Stimulated activated CD4-positive, alpha-beta T cell treated with anti-CD3 and anti-CD28 coated beads, TNF-alpha, amount 100 ng/mL, for 48 hours (primary cell): ENCODE data around the gene TSPAN4.

ENCODE experiments used
- DNase-seq, 3 donors: peaks; one replicate each; pipeline ENCODE4 v3.0.0-alpha.2; 2020; ENCODE audit warnings: low read depth in 3 of 3

Gene TSPAN4

DNA sequence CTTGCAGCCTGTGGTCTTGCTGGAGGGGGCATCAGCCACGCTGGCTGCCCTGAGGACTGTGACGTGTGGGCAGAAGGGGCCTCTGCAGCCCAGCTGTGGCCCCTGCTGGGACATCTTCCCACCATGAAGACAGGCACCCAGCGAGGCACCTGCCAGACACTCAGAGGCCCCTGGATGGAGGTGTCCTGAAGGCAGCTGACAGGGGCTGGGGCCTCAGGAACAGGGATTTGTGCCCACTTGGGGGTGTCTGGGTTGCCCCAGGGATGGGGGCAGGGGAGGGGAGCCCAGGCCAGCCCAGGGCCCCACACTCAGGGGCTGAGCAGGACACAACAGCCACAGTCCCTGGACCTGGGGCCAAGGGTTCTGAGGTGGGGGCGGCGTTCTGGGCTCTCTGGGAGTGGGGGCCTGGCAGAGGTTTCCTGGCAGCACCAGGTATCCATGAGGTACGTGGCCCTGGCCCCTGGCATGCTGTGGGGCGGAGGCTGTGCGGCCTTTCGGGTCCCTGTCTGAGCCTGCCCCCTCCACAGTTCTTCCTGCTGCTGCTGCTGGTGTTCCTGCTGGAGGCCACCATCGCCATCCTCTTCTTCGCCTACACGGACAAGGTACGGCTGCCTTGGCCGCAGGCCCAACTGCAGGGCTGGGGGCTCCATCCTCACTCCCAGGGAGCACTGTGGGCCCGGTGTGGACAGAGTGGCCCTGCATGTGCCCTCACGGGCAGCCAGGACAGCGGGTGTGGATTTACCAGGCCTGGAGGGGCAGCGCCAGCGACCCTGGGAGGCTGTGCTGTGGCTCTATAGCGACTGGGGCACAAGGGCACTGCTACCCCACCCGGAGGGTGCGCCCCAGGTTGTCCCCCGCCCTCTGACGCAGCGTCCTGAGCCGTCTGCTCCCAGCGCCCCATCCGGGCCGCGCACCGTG lies 21.5 kb downstream of the TSPAN4 start:
- no peak for DNase-seq

DNA sequence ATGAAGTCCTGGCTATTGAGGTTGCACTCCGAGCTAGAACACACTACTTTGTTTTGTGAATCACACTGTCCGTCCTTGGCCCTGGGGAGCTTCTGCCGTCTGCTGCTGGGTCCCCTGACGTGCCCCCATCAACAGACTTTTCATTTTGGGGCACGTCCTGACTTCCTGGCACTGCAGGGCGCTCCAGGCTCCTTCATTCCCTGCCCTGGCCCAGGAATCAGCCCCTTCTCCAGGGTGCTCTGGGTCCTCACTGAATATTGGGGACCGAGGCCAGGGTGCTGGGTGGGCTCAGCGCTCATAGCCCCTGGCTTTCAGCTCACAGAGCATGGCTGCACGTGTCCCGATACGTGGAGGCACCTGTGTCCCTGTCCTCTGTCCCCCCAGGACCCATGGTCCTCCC lies 22.2 kb downstream of the TSPAN4 start:
- DNase-seq, result no peak

DNA sequence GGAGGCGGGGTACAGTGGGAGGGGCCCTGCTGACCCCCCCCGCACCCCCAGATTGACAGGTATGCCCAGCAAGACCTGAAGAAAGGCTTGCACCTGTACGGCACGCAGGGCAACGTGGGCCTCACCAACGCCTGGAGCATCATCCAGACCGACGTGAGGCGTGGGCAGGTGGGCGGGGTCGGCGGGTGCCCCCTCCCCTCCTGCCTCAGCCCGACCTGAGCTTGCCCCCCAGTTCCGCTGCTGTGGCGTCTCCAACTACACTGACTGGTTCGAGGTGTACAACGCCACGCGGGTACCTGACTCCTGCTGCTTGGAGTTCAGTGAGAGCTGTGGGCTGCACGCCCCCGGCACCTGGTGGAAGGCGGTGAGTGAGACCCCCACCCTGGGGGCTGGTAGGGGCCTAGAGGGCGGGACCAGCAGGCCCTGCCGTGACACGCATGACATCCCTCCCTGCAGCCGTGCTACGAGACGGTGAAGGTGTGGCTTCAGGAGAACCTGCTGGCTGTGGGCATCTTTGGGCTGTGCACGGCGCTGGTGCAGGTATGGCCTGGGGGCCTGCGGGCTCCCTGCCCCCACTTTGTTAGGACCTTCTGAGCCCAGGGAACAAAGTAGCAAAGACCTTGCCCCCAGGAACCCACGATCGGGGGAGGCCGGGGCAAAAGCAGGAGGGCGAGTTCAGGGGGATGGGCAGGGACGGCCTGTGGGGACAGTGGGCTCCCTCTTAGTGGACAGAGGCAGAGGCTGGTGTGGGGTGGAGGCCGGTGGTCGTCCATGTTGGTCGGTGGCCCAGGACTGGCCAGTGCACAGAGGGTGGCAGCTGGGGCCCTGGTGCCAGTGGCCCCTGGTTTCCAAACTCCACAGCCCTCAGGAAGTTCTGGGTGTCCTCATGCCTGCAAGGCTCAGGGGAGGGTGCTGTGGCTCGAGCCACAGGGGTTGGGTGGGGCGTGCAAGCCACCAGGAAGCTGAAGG lies 23.1 kb downstream of the TSPAN4 start:
- no peak for DNase-seq

DNA sequence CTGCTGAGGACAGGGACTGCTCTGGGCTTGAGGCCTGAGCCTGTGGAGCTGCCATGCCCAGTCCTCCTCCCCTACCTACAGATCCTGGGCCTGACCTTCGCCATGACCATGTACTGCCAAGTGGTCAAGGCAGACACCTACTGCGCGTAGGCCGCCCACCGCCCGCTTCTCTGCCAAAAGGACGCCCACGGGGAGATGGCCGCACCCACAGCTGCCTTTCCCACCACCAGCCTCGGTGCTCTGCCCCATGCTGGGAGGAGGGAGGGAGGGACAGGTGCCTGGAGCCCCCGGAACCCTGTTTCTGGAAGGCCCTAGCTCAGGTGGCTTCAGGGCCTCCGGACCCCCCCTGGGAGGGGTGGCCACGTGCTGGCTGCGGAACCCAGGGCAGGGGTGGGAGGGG lies 23.8 kb downstream of the TSPAN4 start:
- DNase-seq, result no peak

DNA sequence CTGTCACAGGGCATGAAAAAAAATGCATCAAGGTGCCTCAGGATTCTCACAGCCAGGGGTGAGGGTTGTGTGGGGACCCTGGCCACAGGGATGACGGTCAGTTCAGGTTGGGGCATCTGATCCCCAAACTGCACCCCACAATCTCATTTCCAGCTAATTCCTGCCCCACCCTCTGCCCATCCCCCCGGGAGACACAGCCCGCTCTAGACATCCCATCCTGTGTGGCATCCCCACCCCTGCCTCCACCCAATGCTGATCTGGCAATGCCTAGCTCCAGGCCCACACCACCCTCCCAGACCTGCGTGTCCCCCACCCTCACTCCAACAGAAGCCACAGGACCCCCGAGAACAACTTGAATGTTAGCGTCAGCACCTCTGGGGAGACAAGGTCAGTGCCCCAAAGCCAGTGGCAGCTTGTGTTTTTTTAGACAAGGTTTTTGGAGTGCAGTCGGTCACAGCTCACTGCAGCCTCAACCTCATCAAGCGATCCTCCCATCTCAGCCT lies 25.3 kb downstream of the TSPAN4 start:
- DNase-seq, result no peak

DNA sequence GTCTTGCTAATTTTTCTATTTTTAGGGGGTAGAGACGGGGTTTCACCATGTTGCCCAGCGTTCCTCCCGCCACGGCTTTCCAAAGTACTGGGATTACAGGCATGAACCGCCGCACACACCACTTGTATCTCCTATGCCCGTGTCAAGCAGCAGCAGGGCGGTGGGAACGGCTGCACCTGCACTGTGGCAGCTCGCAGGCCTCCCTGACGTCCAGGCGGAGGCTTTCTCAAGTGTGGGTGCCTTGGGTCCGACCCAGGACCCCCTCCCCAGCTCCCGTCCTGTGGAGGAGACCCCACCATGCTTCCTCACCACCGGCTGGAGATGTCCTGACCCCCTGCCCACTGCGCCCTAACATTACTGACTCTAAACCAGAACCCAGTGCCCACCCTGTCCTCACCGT lies 25.7 kb downstream of the TSPAN4 start:
- DNase-seq, result no peak

DNA sequence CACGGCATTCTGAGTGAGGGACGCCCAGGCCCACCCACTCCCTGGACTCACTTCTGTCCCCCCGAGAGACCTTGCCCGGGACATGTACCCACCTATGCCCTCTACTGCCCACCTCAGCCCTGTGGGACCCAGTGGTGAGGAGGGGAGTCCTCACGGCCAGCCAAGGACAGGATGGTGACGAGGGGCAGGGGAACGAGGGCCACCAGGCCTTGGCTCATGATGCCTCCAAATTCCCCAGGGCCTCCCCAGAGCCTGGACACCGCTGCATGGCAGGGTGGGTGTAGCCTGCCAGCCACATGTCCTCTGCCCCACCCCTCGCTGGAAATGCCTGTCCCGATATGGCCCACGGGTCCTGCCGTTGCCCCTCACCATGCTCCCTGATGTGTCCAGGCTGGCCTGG lies 26.1 kb downstream of the TSPAN4 start:
- DNase-seq, result no peak

DNA sequence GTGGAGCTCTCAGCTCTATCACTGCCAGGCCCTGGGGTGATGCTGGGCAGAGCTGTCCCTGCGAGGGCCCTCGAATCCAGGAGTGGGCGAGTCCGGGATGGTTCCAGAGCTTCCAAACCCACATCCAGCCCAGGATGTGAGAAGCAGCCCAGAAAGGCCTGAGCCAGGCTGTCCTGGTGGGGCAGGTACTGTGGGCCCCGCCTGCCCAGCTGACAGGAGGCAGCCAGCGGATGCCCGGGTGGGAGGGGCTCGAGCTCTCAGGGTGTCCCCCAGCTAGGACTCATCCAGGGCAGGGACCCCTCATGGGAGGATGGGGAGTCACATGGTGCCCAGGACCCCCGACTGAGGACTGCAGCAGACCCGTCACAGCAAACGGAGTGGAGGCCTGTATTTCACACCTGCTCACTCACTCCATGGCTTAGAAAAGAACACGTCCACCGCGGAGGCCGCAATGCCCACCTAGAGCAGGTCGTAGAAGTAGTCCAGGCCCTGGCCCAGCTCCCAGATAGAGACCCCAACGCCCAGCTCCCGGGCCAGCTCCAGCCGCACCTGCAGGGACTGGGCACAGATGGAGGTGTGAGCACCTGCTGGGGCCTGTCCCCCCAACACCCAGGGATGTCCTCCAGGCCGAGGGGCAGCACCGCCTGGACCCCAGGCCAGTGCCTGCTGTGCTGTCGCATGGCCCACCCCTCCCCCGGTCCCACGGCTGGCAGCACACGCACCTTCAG lies 26.9 kb downstream of the TSPAN4 start:
- no peak for DNase-seq

DNA sequence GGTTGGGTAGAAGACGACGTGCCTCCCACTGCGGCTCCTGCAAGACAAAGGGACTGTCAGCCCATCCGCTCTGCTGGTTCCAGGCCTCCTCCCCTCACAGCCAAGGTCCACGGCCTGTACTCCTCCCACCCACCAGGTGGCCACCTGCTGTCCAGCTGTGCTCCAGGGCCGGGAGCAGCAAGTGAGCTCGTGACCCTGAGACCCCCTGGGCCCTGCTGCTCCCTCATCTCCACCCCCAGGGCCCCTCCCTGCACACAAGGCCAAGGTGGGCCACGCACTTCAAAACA lies 27.4 kb downstream of the TSPAN4 start:
- DNase-seq, result no peak

DNA sequence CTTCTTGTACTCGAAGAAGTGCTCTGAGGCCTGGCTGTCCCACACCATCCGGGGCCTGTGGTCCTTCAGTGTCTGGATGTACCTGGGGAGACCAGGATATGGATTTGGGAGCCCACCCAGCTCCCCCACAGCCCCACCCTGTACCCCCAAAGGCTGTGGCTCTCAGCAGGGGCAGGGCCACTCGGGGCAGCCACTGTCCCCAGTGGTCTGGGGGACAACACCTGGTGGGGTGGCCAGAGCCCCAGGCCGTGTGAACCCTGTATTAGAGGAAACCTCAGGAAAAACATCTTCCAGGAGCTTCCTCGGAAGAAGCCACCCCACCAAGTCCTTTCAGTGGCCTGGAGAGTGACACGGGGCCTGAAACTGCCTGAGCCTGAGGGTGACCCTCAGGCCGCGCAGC lies 27.8 kb downstream of the TSPAN4 start:
- DNase-seq, result no peak

DNA sequence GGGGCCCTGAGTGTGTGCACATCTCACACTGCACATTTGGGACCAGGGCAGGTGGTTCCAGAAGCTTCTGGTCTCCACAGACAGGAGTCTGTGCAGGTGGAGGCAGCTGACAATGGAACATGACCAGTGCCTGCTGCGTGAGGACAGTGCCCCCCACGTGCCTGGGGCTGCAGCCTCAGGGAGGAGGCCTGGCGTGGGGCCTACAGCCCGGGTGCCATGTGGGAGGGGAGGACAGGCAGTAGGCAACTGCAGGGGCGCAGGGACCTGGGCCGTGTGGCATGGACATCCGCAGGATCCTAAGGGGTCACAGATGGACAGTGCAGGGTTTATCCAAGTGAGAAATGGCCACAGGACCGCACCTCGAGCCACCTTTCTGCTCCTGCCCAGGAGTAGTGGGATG lies 28.8 kb downstream of the TSPAN4 start:
- DNase-seq, result no peak

DNA sequence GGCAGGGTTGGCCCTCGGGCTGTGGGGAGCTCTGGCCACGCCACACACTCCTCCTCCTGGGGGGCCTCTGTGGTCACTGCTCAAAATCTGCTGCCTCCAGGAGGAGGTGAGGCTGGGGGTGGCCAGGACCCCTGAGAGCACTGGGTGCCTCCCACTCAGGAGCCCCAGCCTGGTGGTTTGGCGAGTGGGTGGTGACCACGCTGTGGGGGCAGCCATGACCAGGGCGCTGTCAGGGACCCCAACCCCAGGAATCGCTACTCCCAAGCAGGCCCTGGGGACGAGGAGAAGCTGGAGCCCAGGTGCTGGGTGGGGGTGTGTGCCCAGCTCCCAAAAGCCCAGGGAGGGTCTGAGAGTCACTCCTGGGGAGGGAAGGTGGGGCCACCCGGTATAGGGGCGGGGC lies 30.1 kb downstream of the TSPAN4 start:
- DNase-seq, result no peak

DNA sequence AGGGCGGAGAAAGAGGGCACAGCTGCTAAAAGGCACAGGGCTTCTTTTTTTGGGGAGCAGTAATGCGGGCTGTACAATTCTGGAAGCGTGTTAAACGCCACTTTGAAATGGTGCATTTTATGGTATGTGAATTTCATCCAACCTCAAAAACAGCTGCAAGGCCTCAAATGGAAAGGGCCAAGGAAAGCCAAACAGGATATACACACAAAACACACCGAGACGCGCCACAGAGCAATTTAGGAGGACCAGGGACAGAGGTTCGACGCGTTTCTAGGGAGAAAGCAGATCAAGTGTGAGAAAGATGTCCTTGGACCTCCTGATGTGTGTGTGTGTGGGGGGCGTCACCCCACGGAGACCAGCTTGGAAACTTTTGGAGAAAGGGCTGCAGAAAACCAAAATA lies 31.1 kb downstream of the TSPAN4 start:
- no peak for DNase-seq

DNA sequence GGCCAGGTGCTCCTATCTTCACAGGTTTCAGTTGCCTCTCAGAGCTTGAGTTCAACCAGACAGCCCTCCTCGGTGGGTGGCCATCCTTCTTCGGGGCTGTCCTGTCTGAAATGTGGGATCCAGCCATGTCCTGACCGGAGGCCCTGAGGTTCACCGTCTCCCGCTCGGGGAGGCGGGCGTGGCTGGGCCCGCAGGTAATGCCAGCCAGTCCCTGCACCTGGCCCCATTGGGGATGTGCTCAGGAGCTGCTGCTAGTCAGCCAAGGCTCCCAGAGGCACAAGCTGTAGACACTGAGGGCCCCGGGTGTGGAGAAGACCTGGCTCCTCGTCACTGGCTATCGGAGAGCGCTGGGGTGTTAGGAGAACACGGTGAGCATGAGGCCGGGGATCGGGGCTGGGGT lies 32.6 kb downstream of the TSPAN4 start:
- no peak for DNase-seq

DNA sequence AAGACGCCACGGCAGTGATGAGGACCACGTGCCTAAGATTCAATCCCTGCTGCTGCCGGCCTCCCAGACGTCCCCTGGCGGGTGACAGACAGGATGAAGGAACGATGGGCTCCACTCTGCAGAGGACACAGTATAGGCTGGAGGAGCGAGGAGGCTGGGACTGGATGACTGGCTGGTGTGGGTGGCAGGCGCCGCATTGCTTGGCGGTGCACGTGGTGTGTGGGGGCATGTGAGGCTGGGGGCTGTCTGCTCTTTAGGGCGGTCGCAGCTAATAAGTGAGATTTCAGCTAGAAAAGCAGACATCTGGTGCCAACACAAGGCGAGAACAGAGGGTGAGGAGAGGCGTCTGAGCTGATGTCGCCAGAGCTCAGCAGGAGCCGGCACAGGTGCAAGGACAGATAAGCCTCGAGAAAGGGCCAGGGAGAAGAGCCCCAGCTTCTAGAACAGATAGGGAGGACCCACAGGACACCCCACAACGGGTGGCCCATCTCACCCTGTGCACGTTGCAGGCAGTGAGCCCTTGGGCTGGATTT lies 33.2 kb downstream of the TSPAN4 start:
- DNase-seq, result no peak

DNA sequence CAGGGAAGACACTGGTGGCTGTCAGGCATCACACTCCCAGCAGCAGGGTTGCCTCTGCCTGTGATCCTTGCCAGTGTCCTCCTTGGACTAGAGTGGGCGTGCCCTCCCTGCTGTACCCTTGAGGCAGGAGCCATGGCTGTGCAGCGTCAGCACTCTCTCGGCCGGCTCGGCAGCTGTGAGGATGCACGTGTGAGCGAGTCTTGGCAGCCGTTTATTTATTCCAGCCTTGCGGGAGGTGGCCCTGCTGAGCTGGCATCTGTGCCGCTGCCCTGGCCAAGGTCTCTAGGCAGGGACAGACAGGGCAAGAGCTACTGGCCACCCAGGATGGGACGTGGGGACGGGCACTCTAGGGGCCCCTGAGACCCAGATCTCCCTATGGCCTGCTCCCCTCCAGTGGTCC lies 33.9 kb downstream of the TSPAN4 start:
- no peak for DNase-seq

DNA sequence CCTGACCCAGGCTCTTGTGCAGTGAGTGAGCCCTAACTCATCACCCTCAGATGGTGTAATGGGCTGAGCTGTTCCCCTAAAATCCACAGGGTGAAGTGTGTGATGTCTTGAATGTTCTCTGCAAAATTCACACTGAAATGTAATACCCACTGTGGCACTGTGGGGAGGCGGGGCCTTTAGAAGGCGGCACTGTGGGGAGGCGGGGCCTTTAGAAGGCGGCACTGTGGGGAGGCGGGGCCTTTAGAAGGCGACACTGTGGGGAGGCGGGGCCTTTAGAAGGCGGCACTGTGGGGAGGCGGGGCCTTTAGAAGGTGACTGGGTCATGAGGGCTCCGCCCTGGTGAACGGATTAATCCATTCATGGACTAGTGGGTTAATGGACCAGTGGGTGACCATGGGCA lies 34.9 kb downstream of the TSPAN4 start:
- peak in 2 of 3 donors; percentile 8 to 35 for DNase-seq

DNA sequence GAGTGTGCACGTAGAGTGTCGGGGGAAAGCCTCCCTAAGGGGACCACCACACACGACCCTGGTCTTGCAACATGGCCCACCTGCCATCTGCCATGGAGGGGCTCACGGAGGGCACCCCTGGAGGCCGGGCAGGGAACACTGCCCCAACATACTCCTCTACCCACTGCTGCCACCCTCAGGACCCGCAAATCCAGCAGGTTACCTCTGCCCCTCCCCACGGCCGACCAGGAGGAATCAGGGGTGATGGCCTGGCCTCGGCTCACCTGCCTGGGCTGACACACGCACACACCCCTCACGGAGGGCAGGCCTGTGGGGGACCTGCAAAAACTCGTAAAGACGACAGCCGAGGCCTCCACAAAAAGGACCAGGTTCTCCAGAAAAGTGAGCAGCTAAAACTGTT lies 37.8 kb downstream of the TSPAN4 start:
- DNase-seq, result no peak

DNA sequence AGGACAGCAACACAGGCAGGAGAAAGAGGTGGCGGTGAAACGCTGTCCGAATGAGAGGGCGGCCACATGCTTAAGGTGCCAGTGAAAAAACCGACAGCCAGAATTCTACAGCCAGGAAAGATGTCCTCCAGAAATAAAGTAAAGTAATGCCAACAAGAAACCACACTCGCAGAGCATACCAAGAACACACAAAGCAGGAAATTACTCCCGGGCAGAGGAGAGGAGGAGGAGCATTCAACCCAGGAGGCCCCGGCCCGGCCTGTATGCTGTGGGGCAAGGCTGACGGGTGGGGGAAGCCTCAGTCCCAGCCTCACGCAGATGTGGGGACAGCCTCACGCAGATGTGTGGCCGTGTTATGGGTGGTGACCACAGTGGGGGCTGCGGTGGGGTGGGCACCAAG lies 39.9 kb downstream of the TSPAN4 start:
- DNase-seq, result no peak

DNA sequence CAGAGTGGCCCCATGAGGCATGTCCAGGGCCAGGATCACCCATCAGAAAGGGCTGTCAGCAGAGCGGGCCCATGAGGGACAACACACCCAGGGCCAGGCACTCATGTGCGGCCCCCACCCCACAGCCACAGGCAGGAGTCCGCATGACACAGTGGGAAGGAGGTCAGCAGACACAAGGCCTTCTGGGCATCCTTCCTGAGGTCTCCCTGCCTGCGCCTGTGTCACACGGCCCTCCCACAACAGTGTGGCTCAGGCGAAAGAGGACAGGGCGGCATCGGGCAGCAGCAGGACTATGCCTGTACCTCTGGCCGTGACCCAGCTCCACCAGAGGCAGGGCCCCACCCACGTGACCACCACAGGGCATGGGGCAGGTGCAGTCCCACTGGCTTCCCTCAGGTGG lies 40.9 kb downstream of the TSPAN4 start:
- DNase-seq, result no peak

DNA sequence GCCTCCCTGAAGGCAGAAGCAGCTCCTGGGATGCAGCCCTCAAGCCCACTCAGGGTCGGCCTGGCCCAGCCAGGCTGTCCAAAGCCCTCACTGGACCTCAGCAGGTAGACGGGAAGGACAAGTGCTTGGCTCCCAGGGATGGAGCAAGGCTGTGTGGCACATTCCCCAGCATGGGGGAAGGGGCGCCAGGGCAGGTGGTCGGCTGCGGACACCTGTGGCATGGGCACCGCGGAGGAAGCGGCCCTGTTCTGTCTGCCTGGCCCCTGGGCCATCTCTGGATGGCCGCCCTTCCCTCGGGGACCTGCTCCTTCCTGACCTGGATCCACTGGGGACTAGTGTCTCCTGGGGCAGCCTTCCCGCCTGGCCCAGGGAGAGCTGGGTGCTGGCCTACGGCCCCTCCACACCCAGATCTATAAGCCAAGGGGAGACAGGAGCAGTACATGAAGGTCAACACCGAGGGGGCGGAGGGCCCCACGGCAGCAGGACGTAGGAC lies 42.0 kb downstream of the TSPAN4 start:
- no peak for DNase-seq

DNA sequence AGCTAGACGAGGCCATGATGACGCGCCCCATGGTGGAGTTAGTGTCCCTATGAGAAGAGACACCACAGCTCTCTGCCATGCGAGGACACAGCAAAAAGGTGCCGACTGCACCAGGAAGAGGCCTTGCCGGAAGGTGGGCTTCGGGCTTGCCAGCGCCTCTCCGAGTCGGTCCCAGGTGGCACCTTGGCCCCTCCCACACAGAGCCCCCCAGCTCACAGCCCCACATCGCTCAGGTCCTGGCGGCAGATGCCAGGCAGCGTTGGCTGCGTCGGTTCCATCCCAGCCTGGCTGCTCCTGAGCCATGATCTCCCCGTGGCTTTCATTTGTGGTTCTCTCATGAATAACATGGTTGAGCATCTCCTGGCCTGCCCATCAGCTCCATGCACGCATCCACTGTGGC lies 43.9 kb downstream of the TSPAN4 start:
- DNase-seq, result no peak
